A673 (cell line): ENCODE data around the gene CCRL2. TPM values are rescaled to one million over a fixed set of nuclear protein-coding genes. Genes with fewer than 3 reads are reported as not detected.
"Not testable (repeated sequence)": the region's sequence is repeated elsewhere in the genome, so short reads cannot be mapped to it uniquely, and the experiment has no call there.

Experiments used
- BruUV-seq: library from RNA; stranded (reverse); fragments of 400-500 nt; replicated peaks from 2 replicates; lab custom pipeline; 2021; lab: Mats Ljungman, UMichigan
- CTCF ChIA-PET: fragments of 300-600 bp; sonication (Branson Sonifier 250); formaldehyde crosslinking; loops from one replicate; lab custom pipeline; 2022; ENCODE audit warnings: antibody characterized with exemption; lab: Charles Lee
- POLR2A ChIA-PET: fragments of 300-600 bp; sonication (Branson Sonifier 250); formaldehyde crosslinking; loops from one replicate; lab custom pipeline; 2022; ENCODE audit warnings: antibody characterized with exemption; ENCODE audit not compliant: low non-redundant PET; lab: Charles Lee
- DNase-seq: peaks from one replicate; pipeline ENCODE4 v3.0.0-alpha.2; 2015; ENCODE audit warnings: low spot score
- H3K27ac ChIP-seq: fragments of 200-600 bp; sonication (generic); 2 replicates; pipeline ENCODE4 v1.5.1; 2016; ENCODE audit warnings: mixed run types, low read depth, mild to moderate bottlenecking, mixed read lengths, antibody characterized with exemption, low read length; ENCODE audit not compliant: poor library complexity, severe bottlenecking
- H3K27me3 ChIP-seq: fragments of 200-600 bp; sonication (generic); replicated peaks from 2 replicates; pipeline ENCODE4 v1.6.1; 2017; ENCODE audit warnings: mixed run types, low read depth, mild to moderate bottlenecking, mixed read lengths, antibody characterized with exemption, low read length; ENCODE audit not compliant: insufficient read depth, poor library complexity
- H3K36me3 ChIP-seq: fragments of 200-600 bp; sonication (generic); 2 replicates; pipeline ENCODE4 v1.6.1; 2016; ENCODE audit warnings: mixed run types, mild to moderate bottlenecking, mixed read lengths, antibody characterized with exemption, low read length; ENCODE audit not compliant: insufficient read depth, poor library complexity, severe bottlenecking
- H3K4me1 ChIP-seq: fragments of 200-600 bp; sonication (generic); 2 replicates; pipeline ENCODE4 v1.6.1; 2017; ENCODE audit warnings: mixed run types, mild to moderate bottlenecking, mixed read lengths, antibody characterized with exemption, low read length; ENCODE audit not compliant: insufficient read depth, poor library complexity, severe bottlenecking
- H3K4me3 ChIP-seq: fragments of 200-600 bp; sonication (generic); 2 replicates; pipeline ENCODE4 v1.5.1; 2016; ENCODE audit warnings: low read depth, mixed run types, mild to moderate bottlenecking, mixed read lengths, low read length; ENCODE audit not compliant: poor library complexity, severe bottlenecking
- H3K9me3 ChIP-seq: fragments of 200-600 bp; sonication (generic); 2 replicates; pipeline ENCODE4 v1.6.1; 2016; ENCODE audit warnings: mixed run types, low read depth, mild to moderate bottlenecking, mixed read lengths, antibody characterized with exemption, low read length; ENCODE audit not compliant: poor library complexity, severe bottlenecking
- CTCF ChIP-seq: fragments of 300-800, 200-600 bp; sonication (generic); conservative IDR thresholded peaks from 2 replicates; pipeline ENCODE4 v1.5.1; 2017; ENCODE audit warnings: low read depth, mild to moderate bottlenecking, antibody characterized with exemption, low read length, moderate library complexity, mixed read lengths
- EZH2 ChIP-seq: fragments of 200-600 bp; sonication (generic); IDR thresholded peaks from 2 replicates; pipeline ENCODE4 v1.6.1; 2017; ENCODE audit warnings: borderline replicate concordance, low read depth, mild to moderate bottlenecking, mixed read lengths, antibody characterized with exemption, low read length; ENCODE audit not compliant: poor library complexity, severe bottlenecking
- intact Hi-C: fragments of 100-400 bp; cut with micrococcal nuclease; formaldehyde crosslinking; loops from one replicate; pipeline ENCODE4 v1.10.0; 2022; ENCODE audit not compliant: unreplicated experiment
- total RNA-seq: library from RNA; stranded (reverse); gene quantifications from 2 replicates; pipeline ENCODE4 v1.2.3, GENCODE V29; 2021

The CCRL2 gene
- total RNA-seq, 1 experiment from 2014 or later, result not detected

- Histone ChIP-seq H3K36me3 (no peaks in the 10 kb centered on the region), H3K4me1 (no peaks in the 10 kb centered on the region), H3K27ac (no peak overlapping the region), H3K27me3 (no peaks in the 10 kb centered on the region), H3K9me3 (no peaks in the 10 kb centered on the region), H3K4me3 (no peak overlapping the region)
- ChIA-PET CTCF (no interaction called here), POLR2A (no interaction called here)
- DNase-seq, result no peak
- TF ChIP-seq CTCF (no peak), EZH2 (no peak)
- BruUV-seq, result no TSS peak
- intact Hi-C loops, result no loop called here
These were observed 6.9 kb upstream of the CCRL2 start for GRCh38 chr3:46400000-46400734.

DNA sequence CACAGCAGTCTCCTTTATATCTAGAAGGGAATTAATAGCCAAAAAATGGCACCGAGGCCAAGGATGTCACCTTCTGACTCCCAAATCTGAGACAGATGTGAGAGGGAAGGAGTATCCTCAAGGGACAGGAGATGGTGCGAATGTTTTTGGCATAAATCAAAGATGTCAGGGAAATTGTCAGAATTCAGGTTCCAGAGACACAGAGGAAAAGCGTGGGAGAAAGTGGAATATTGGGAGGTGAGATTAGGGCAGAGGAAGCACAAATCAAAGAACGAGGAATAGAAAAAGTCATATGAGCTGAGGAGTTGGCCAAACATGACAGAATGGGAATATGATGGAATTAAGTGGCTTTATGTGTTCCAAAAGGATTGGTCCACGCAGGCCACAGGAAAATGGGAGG lies 6.2 kb upstream of the CCRL2 start:
- no peak overlapping the region for H3K4me3 ChIP-seq
- no peak overlapping the region for H3K27ac ChIP-seq
- no peaks in the 10 kb centered on the region for H3K27me3 ChIP-seq
- DNase-seq, result no peak
- H3K4me1 ChIP-seq, result no peaks in the 10 kb centered on the region
- no peaks in the 10 kb centered on the region for H3K9me3 ChIP-seq
- intact Hi-C loops, result no loop called here
- ChIA-PET CTCF (no interaction called here), POLR2A (no interaction called here)
- no TSS peak for BruUV-seq
- no peaks in the 10 kb centered on the region for H3K36me3 ChIP-seq
- TF ChIP-seq CTCF, result no peak
- no peak for TF ChIP-seq EZH2

DNA sequence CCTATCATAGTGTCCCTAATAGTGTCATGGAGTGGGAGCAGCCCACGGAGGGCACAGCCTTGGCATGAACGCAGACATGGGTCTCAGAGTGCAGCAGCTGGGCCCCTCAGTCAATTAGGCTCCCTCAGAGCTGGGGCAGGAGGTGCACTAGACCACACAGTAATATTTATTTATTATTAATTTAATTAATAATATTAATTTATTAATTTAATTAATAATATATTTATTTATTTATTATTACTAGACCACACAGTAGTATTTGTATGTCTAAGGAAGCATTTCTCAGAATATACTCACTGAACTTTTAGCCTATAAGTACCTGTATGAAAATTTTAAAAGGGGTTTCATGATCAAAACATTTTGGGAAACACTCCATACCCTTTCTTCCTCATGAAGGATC lies 5.5 kb upstream of the CCRL2 start:
- Histone ChIP-seq H3K9me3 (no peaks in the 10 kb centered on the region), H3K36me3 (no peaks in the 10 kb centered on the region), H3K4me1 (no peaks in the 10 kb centered on the region), H3K27ac (no peak overlapping the region), H3K27me3 (no peaks in the 10 kb centered on the region), H3K4me3 (no peak overlapping the region)
- TF ChIP-seq EZH2, result no peak
- no peak for TF ChIP-seq CTCF
- no TSS peak for BruUV-seq
- ChIA-PET CTCF (no interaction called here), POLR2A (no interaction called here)
- intact Hi-C loops, result no loop called here
- DNase-seq, result no peak

DNA sequence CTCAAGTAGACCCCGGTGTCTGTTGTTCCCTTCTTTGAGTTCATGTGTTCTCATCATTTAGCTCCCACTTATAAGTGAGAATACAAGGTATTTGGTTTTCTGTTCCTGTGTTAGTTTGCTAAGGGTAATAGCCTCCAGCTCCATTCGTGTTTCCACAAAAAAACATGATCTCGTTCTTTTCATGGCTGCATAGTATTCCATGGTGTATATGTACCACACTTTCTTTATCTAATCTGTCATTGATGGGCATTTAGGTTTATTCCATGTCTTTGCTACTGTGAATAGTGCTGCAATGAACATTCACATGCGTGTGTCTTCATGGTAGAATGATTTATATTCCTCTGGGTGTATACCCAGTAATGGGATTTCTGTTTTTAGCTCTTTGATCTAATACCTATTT lies 4.2 kb upstream of the CCRL2 start:
- H3K27ac ChIP-seq, H3K4me1 ChIP-seq, DNase-seq, POLR2A ChIA-PET, H3K27me3 ChIP-seq, H3K36me3 ChIP-seq, CTCF ChIA-PET, intact Hi-C loops, H3K9me3 ChIP-seq, BruUV-seq, H3K4me3 ChIP-seq: not testable (repeated sequence)
